ENCODE results near the gene CENPVL2. TPM values are rescaled to one million over a fixed set of nuclear protein-coding genes. Genes with fewer than 3 reads are reported as not detected.

CENPVL2 gene
- not detected in 5 replicates for total RNA-seq (2022; extraction: Qiagen RNA extraction; ENCODE audit: low read depth)

DNA sequence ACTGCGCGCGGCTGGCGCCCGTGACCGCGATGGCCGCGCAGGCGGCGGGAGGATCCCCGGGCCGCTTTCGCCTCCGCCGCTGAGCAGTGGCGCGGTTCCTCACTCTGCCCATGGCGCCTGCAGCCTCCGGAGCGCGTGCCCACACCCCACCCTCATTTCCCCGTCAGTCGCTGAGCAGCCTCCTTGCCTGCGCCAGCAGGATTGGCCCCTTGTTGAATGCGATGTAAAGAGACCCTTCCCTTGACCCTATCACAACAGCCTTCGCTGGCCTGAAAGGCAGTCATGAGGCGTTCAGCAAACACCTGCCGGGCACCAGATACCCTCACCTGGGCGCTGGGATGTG is at the start of gene CENPVL2:
Gene CENPVL2 (minus strand): TSS at position 112 of the 343 bp plus-strand sequence. CDS start 0 bp downstream, at position 112.

DNA sequence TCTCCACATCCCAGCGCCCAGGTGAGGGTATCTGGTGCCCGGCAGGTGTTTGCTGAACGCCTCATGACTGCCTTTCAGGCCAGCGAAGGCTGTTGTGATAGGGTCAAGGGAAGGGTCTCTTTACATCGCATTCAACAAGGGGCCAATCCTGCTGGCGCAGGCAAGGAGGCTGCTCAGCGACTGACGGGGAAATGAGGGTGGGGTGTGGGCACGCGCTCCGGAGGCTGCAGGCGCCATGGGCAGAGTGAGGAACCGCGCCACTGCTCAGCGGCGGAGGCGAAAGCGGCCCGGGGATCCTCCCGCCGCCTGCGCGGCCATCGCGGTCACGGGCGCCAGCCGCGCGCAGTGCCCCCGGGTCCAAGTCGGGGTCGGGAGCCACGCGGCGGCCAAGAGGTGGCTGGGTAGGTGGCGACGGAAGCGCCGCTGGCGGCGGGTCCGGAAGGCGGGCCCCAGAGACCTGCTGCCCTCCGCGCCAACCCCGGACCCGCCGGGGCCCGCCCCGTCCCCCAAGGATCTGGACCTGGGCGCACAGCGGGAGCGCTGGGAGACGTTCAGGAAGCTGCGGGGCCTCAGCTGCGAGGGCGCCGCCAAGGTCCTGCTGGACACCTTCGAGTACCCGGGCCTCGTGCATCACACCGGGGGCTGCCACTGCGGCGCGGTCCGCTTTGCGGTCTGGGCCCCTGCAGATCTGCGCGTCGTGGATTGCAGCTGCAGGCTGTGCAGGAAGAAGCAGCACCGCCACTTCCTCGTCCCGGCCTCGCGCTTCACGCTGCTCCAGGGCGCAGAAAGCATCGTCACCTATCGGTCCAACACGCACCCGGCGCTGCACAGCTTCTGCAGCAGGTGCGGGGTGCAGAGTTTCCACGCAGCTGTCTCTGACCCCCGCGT is 27.9 kb upstream of the CENPVL2 start, which contains the start of gene CENPVL1:
Gene CENPVL1 (plus strand): TSS at position 236 of the 888 bp plus-strand sequence. CDS start 0 bp downstream, at position 236.

Other genes starting within 250 kb of the CENPVL2 start
- 2.6 to 3.0 TPM (median 2.8 TPM) in 5 replicates for gene NUDT11, start 186.2 kb downstream of the CENPVL2 start, total RNA-seq (2022; extraction: Qiagen RNA extraction; ENCODE audit: low read depth)
- gene CENPVL3, start 63.9 kb downstream of the CENPVL2 start, total RNA-seq (2022; extraction: Qiagen RNA extraction; ENCODE audit: low read depth), result 0.08 to 0.37 TPM (median 0.18 TPM) in 4 of 5 replicates, not detected in the other
- not detected in 5 replicates for gene CENPVL1, start 27.7 kb upstream of the CENPVL2 start, total RNA-seq (2022; extraction: Qiagen RNA extraction; ENCODE audit: low read depth)
- gene GSPT2, start 60.6 kb upstream of the CENPVL2 start, total RNA-seq (2022; extraction: Qiagen RNA extraction; ENCODE audit: low read depth), result 7.2 to 9.7 TPM (median 8.7 TPM) in 5 replicates
- 69.6 to 85.3 TPM (median 80.4 TPM) in 5 replicates for gene MAGED1, start 210.8 kb upstream of the CENPVL2 start, total RNA-seq (2022; extraction: Qiagen RNA extraction; ENCODE audit: low read depth)